HEK293T (cell line): Measurements from ENCODE around the gene F13B.

Source experiments
- ARNT ChIP-seq: fragments of 450-650 bp; IDR thresholded peaks from 2 replicates; pipeline ENCODE4 v1.6.1; 2017; ENCODE audit warnings: mild to moderate bottlenecking
- BHLHE40 ChIP-seq: fragments of 450-650 bp; IDR thresholded peaks from 2 replicates; pipeline ENCODE4 v1.6.1; 2016; ENCODE audit warnings: mild to moderate bottlenecking, moderate library complexity, borderline replicate concordance
- CTBP1 ChIP-seq: fragments of 450-650 bp; IDR thresholded peaks from 2 replicates; pipeline ENCODE4 v1.6.1; 2016; ENCODE audit warnings: borderline replicate concordance
- ELF4 ChIP-seq: fragments of 450-650 bp; IDR thresholded peaks from 2 replicates; pipeline ENCODE4 v1.6.1; 2017; ENCODE audit warnings: antibody characterized with exemption
- FOXA1 ChIP-seq: fragments of 450-650 bp; IDR thresholded peaks from 2 replicates; pipeline ENCODE4 v1.6.1; 2016; ENCODE audit warnings: mild to moderate bottlenecking
- FOXK2 ChIP-seq: fragments of 450-650 bp; IDR thresholded peaks from 2 replicates; pipeline ENCODE4 v1.6.1; 2016; ENCODE audit warnings: mild to moderate bottlenecking
- FOXM1 ChIP-seq: fragments of 450-650 bp; IDR thresholded peaks from 2 replicates; pipeline ENCODE4 v1.6.1; 2017; ENCODE audit warnings: mild to moderate bottlenecking, borderline replicate concordance
- HDGF ChIP-seq: fragments of 450-650 bp; IDR thresholded peaks from 2 replicates; pipeline ENCODE4 v1.6.1; 2017; ENCODE audit warnings: antibody characterized with exemption, borderline replicate concordance
- L3MBTL2 ChIP-seq: fragments of 450-650 bp; conservative IDR thresholded peaks from 2 replicates; pipeline ENCODE4 v1.6.1; 2016; ENCODE audit warnings: mild to moderate bottlenecking
- NFRKB ChIP-seq: fragments of 450-650 bp; IDR thresholded peaks from 2 replicates; pipeline ENCODE4 v1.6.1; 2016; ENCODE audit warnings: mild to moderate bottlenecking, moderate library complexity
- SP1 ChIP-seq: fragments of 450-650 bp; IDR thresholded peaks from 2 replicates; pipeline ENCODE4 v1.6.1; 2017
- SUZ12 ChIP-seq: fragments of 450-650 bp; IDR thresholded peaks from 2 replicates; pipeline ENCODE4 v1.6.1; 2016; ENCODE audit warnings: mild to moderate bottlenecking
- TARDBP ChIP-seq: fragments of 450-650 bp; IDR thresholded peaks from 2 replicates; pipeline ENCODE4 v1.6.1; 2016
- ZNF384 ChIP-seq: fragments of 450-650 bp; IDR thresholded peaks from 2 replicates; pipeline ENCODE4 v1.6.1; 2016

- TF ChIP-seq HDGF (no peak), TARDBP (no peak), NFRKB (no peak), BHLHE40 (no peak), SUZ12 (no peak), L3MBTL2 (no peak), ELF4 (no peak), FOXK2 (no peak), FOXM1 (no peak), SP1 (no peak), CTBP1 (no peak), FOXA1 (no peak), ARNT (no peak), ZNF384 (no peak)
Observed at GRCh38 chr1:197076585-197076984, 9.5 kb upstream of the F13B start.
